ENCODE measurements around the gene FKBP5.

FKBP5 gene

GRCh38 chr6:35730745-35731413, 42.2 kb upstream of the FKBP5 start:
- Histone ChIP-seq H3K9me3 (ENCODE audit: control insufficient read depth, low read length) (no peaks in the 10 kb centered on the region), H3K27ac (ENCODE audit: insufficient read depth, low read depth, low read length, poor library complexity, severe bottlenecking) (peak overlapping the region; percentile 37), H3K27me3 (ENCODE audit: control insufficient read depth, insufficient read depth, low read length, poor library complexity, severe bottlenecking) (no peaks in the 10 kb centered on the region), H3K36me3 (ENCODE audit: control insufficient read depth, insufficient read depth, low read length) (no peaks in the 10 kb centered on the region), H3K4me1 (ENCODE audit: control insufficient read depth, insufficient read depth, low read length) (peaks cover 50% of the 10 kb centered on the region), H3K4me3 (ENCODE audit: insufficient read depth, low read depth, low read length) (peak overlapping the region; percentile 2)
- 9 to 11% methylated on average over 12 to 15 of the region's 15 CpGs for WGBS, 2 experiments

GRCh38 chr6:35729722-35730121, 41.0 kb upstream of the FKBP5 start:
- H3K36me3 ChIP-seq (ENCODE audit: control insufficient read depth, insufficient read depth, low read length), result no peaks in the 10 kb centered on the region

GRCh38 chr6:35728683-35729678, 40.3 kb upstream of the FKBP5 start:
- Histone ChIP-seq H3K9me3 (ENCODE audit: control insufficient read depth, low read length) (no peaks in the 10 kb centered on the region), H3K36me3 (ENCODE audit: control insufficient read depth, insufficient read depth, low read length) (no peaks in the 10 kb centered on the region), H3K4me3 (ENCODE audit: insufficient read depth, low read depth, low read length) (peak overlapping the region; percentile 59), H3K27ac (ENCODE audit: insufficient read depth, low read depth, low read length, poor library complexity, severe bottlenecking) (no peak overlapping the region), H3K4me1 (ENCODE audit: control insufficient read depth, insufficient read depth, low read length) (peaks cover 66% of the 10 kb centered on the region), H3K27me3 (ENCODE audit: control insufficient read depth, insufficient read depth, low read length, poor library complexity, severe bottlenecking) (no peaks in the 10 kb centered on the region)
- 54 to 59% methylated on average over 11 to 12 of the region's 12 CpGs for WGBS, 2 experiments

More at GRCh38 chr6:35729722-35730121, 41.0 kb upstream of the FKBP5 start:
- H3K4me3 ChIP-seq (ENCODE audit: insufficient read depth, low read depth, low read length), result no peak overlapping the region
- H3K27ac ChIP-seq (ENCODE audit: insufficient read depth, low read depth, low read length, poor library complexity, severe bottlenecking), result no peak overlapping the region
- WGBS, 2 experiments, result 38 to 42% methylated on average over 2 of the region's 2 CpGs
- H3K27me3 ChIP-seq (ENCODE audit: control insufficient read depth, insufficient read depth, low read length, poor library complexity, severe bottlenecking), result no peaks in the 10 kb centered on the region
- H3K9me3 ChIP-seq (ENCODE audit: control insufficient read depth, low read length), result no peaks in the 10 kb centered on the region
- peaks cover 62% of the 10 kb centered on the region for H3K4me1 ChIP-seq (ENCODE audit: control insufficient read depth, insufficient read depth, low read length)

DNA sequence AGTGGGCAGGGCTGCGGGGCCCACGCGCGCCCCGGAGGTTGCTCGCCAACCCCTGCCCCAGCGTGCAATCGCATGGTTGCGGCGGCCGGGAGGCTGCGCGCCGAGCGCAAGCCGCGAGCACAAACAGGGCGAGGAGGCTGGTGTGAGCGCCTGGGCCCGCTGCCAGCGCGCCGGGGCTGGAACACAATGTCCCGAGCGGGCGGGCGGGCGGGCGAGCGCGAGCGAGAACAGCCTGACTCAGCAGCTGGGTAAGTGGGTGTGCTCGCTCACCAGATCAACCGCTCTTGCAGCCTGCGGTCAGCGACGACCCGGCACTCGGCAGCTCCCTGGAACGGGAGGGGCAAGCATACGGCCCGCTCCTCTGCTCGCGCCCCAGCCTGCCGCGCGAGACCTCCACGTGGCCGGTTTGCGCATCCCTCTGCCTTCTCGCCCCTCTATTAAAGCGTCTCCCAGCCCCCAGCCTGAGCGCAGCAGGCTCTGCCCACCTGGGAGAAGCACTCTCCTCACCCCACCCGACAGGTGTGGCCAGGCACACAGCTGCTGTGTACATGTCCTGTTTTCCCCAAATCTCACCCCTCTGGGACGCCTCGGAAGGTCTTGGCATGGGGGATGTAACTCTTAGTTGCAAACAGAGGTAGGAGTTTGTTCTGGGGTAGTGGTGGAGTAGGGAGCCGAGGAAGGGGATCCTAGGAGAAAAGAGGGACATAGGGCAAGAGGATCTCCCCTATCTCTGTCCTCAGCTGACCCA, 39.4 kb upstream of the FKBP5 start:
- Histone ChIP-seq H3K9me3 (ENCODE audit: control insufficient read depth, low read length) (no peaks in the 10 kb centered on the region), H3K27me3 (ENCODE audit: control insufficient read depth, insufficient read depth, low read length, poor library complexity, severe bottlenecking) (no peaks in the 10 kb centered on the region), H3K4me3 (ENCODE audit: insufficient read depth, low read depth, low read length) (peak overlapping the region; percentile 59), H3K4me1 (ENCODE audit: control insufficient read depth, insufficient read depth, low read length) (peaks cover 61% of the 10 kb centered on the region), H3K36me3 (ENCODE audit: control insufficient read depth, insufficient read depth, low read length) (no peaks in the 10 kb centered on the region), H3K27ac (ENCODE audit: insufficient read depth, low read depth, low read length, poor library complexity, severe bottlenecking) (peak overlapping the region; percentile 51)
- WGBS, 2 experiments, result 1 to 2% methylated on average over 57 of the region's 57 CpGs

GRCh38 chr6:35727231-35727934, 38.7 kb upstream of the FKBP5 start:
- Histone ChIP-seq H3K4me3 (ENCODE audit: insufficient read depth, low read depth, low read length) (peak overlapping the region; percentile 59), H3K27me3 (ENCODE audit: control insufficient read depth, insufficient read depth, low read length, poor library complexity, severe bottlenecking) (no peaks in the 10 kb centered on the region), H3K36me3 (ENCODE audit: control insufficient read depth, insufficient read depth, low read length) (no peaks in the 10 kb centered on the region), H3K9me3 (ENCODE audit: control insufficient read depth, low read length) (no peaks in the 10 kb centered on the region), H3K27ac (ENCODE audit: insufficient read depth, low read depth, low read length, poor library complexity, severe bottlenecking) (peak overlapping the region; percentile 51), H3K4me1 (ENCODE audit: control insufficient read depth, insufficient read depth, low read length) (peaks cover 54% of the 10 kb centered on the region)
- 2 to 3% methylated on average over 29 of the region's 29 CpGs for WGBS, 2 experiments

DNA sequence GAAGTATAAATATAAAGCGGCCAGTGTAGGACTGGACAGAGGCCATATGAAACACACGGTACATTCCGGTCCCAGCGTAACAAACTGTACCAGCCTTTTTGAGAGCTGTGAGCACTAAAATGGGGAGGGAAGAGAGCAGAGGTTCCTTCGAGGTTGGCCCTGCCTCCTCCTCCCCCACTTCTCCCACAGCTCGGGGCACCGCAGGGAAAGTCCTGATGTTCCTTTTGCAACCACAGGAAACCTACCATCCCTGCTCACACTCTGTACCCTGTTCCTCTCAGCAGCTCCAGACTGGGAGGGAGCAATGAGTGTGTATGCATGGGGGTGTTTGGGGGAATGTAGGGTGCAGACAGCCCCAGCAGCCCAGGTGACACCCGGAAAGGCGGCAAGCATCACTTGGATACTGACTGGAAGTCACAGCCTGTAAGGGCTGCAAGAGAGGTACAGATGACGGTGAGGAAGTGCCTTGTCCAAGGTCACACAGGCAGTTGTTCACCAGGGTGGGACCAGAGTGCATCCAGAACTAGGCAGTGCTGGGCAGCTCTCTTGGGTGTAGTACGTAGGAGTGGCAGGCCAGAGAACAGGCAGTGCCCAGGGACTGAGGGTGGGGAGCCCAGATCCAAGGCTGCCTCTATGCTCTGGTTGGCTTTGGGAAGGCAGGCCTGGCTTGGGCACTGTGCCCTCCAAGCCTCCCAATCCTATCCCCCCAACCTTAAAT, 37.2 kb upstream of the FKBP5 start:
- no peak overlapping the region for H3K27ac ChIP-seq (ENCODE audit: insufficient read depth, low read depth, low read length, poor library complexity, severe bottlenecking)
- H3K4me1 ChIP-seq (ENCODE audit: control insufficient read depth, insufficient read depth, low read length), result peaks cover 51% of the 10 kb centered on the region
- no peaks in the 10 kb centered on the region for H3K27me3 ChIP-seq (ENCODE audit: control insufficient read depth, insufficient read depth, low read length, poor library complexity, severe bottlenecking)
- no peaks in the 10 kb centered on the region for H3K36me3 ChIP-seq (ENCODE audit: control insufficient read depth, insufficient read depth, low read length)
- 81 to 84% methylated on average over 11 of the region's 11 CpGs for WGBS, 2 experiments
- no peak overlapping the region for H3K4me3 ChIP-seq (ENCODE audit: insufficient read depth, low read depth, low read length)
- no peaks in the 10 kb centered on the region for H3K9me3 ChIP-seq (ENCODE audit: control insufficient read depth, low read length)

GRCh38 chr6:35725081-35725708, 36.5 kb upstream of the FKBP5 start:
- Histone ChIP-seq H3K27ac (ENCODE audit: insufficient read depth, low read depth, low read length, poor library complexity, severe bottlenecking) (no peak overlapping the region), H3K27me3 (ENCODE audit: control insufficient read depth, insufficient read depth, low read length, poor library complexity, severe bottlenecking) (no peaks in the 10 kb centered on the region), H3K4me3 (ENCODE audit: insufficient read depth, low read depth, low read length) (no peak overlapping the region), H3K9me3 (ENCODE audit: control insufficient read depth, low read length) (no peaks in the 10 kb centered on the region), H3K36me3 (ENCODE audit: control insufficient read depth, insufficient read depth, low read length) (no peaks in the 10 kb centered on the region), H3K4me1 (ENCODE audit: control insufficient read depth, insufficient read depth, low read length) (peaks cover 57% of the 10 kb centered on the region)
- WGBS, 2 experiments, result 58 to 66% methylated on average over 5 of the region's 5 CpGs

- Histone ChIP-seq H3K36me3 (ENCODE audit: control insufficient read depth, insufficient read depth, low read length) (no peaks in the 10 kb centered on the region), H3K27ac (ENCODE audit: insufficient read depth, low read depth, low read length, poor library complexity, severe bottlenecking) (no peak overlapping the region), H3K4me1 (ENCODE audit: control insufficient read depth, insufficient read depth, low read length) (peaks cover 58% of the 10 kb centered on the region), H3K27me3 (ENCODE audit: control insufficient read depth, insufficient read depth, low read length, poor library complexity, severe bottlenecking) (no peaks in the 10 kb centered on the region), H3K4me3 (ENCODE audit: insufficient read depth, low read depth, low read length) (no peak overlapping the region), H3K9me3 (ENCODE audit: control insufficient read depth, low read length) (no peaks in the 10 kb centered on the region)
- WGBS, 2 experiments, result 85% methylated on average over 2 of the region's 2 CpGs
Observed at GRCh38 chr6:35724471-35724870, 35.8 kb upstream of the FKBP5 start.

GRCh38 chr6:35724059-35724458, 35.3 kb upstream of the FKBP5 start:
- H3K4me3 ChIP-seq (ENCODE audit: insufficient read depth, low read depth, low read length), result no peak overlapping the region
- no peak overlapping the region for H3K27ac ChIP-seq (ENCODE audit: insufficient read depth, low read depth, low read length, poor library complexity, severe bottlenecking)
- peaks cover 54% of the 10 kb centered on the region for H3K4me1 ChIP-seq (ENCODE audit: control insufficient read depth, insufficient read depth, low read length)
- 92 to 95% methylated on average over 4 of the region's 4 CpGs for WGBS, 2 experiments
- no peaks in the 10 kb centered on the region for H3K9me3 ChIP-seq (ENCODE audit: control insufficient read depth, low read length)
- H3K36me3 ChIP-seq (ENCODE audit: control insufficient read depth, insufficient read depth, low read length), result no peaks in the 10 kb centered on the region
- no peaks in the 10 kb centered on the region for H3K27me3 ChIP-seq (ENCODE audit: control insufficient read depth, insufficient read depth, low read length, poor library complexity, severe bottlenecking)

Measured in ectodermal cell (in vitro differentiated cells).